Measurements from ENCODE around the gene UNC5CL.
"Not testable (repeated sequence)": the region's sequence is repeated elsewhere in the genome, so short reads cannot be mapped to it uniquely, and the experiment has no call there.

The UNC5CL gene

DNA sequence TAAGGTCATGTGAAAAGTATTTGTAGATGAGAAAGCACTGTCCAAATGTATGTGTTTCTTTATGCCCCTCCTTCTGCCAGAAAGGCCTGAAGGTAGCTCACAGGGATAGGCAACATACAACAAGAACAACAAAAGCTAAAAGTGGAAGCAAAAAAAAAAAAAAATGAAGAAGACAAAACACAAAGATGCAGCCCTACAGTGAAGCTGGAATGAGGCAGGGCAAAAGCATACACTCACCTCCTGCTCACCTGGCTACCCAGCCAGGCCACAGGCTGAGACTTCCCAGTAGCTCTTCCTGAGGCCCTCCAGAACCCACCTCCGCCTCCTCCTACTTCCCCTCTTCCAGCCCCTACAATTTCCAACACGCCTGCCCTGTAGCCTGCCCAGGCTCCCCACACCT is 2.4 kb downstream of the UNC5CL start:
- no peak for DNase-seq

DNA sequence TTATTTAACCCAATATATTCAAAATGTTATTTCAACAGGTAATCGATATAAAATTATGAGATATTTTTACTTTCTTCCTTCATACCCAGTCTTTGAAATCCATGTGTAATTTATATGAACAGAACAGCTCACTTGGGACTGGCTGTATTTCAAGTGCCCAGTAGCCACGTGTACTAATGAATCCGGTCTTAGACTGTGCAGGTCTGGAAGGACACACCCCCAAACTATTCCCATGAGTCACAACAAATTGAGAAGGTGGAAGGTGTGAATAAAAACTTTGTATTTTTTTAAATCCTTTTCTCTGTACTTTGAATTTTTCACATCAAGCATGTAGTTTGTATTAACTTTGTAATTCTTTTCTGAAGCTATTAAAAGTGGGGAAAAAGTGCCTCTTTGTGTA is 2.8 kb downstream of the UNC5CL start:
- DNase-seq: no peak

DNA sequence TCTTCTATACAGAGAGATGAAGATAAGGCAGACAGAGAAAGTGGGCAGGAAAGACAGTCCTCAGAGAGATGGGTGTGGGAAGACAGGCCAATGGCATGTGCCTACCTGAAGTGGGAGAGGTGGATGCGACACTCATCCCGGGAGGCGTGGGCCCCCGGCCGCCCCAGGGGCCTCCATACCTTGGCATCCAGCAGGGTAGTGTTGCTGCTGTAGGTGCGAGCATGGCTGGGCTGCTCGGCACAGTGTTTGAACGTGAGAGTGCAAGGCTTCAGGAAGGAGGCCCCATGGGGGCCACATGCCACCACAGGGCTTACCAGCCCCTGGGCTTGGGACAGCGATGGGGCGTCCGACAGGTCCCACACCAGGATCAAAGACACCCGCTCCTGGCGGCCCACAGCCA is 5.2 kb downstream of the UNC5CL start:
- DNase-seq: no peak

DNA sequence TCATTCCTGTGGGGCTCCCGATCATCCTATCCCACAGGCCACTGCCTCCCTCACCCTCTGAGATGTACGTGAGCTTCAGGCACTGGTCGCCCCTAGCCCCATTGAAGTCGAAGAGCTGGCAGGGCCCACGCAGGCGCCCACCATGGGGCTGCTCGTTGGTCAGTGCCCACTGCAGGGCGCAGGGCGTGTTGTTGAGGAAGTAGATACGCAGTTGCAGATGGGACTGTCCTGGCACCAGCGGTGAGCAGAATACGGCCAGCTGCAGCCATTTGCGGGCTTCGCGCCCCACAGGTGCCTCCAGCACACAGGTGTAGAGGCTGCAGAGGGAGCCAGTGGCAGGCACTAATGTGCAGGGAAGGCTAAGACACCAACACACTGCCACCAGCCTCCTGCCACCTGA is 6.2 kb downstream of the UNC5CL start:
- no peak for DNase-seq

DNA sequence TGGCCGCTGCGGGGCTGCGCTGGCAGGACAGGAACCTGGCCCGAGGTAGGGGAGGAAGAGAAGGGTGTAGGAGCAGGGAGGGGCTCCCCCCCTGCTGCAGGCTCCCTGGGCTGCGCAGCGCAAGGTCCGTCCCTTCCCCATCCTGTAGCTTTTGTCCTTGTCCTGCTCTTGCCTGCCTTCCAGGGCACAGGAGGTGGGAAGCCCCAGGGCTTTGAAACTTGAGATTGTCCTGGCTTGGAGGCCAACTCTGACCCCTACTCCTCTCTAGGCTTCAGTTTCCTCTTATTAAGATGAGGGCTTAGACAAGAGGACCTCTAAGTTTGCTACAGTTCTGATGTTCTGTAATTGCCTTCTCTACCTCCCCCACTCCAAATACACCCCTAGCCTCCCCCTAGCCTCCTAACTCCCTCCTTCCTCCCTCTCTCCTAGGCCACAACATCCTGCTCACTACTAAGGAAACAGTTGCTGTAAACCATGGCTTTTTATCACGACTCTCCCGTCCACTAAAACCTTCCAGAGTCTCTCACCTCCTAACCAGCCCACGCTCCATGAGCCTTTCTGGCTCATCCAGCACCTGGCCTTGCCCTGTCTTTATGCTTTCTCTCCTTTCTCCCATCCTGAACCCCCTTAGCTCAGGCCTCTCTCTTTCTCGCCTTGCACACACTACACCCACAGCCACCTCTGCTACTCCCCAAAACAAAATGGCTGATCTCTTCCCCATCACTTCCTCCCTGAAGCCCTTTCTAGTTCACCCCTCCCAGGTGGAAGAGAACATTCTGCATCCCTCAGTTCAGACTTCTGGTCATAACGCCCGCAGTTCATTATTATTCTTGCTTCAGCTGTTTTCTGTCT is 10.2 kb downstream of the UNC5CL start:
- DNase-seq: no peak

DNA sequence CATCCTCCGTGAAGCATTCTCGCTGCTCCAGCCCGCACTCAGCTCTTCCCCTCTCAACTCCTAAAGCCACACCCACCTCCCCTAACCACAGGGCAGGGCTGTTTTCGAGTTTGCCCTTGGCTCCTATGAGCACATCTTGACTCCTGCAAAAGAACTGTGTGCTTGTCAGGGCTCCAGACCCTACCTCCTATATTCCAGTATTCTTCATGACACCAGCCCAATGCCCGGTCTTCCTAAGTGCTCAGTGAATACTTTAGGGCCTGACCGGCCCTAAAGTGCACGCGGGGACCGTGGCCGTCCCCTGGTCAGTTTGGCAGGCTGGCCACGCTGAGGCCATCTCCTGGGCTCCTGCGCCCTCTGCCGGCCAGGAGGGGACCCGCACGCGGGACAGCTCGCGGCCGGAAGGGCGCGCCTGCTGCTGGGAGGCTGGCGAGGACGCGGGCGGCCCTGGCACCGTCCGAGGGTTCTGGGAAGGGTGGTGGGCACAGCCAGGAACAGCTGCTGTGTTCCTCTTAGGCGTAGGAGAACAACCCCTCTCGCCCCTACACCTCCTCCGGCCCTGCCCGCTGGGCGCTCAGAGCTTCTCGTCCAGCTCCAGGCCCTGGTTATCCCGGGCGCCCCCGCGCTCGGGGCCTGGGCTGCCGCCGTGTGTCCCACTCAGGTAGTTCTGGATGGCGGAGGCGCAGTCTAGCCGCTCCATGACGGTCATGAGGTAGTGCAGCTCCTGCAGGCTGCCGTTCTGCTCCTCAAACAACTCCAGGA is 11.0 kb downstream of the UNC5CL start:
- peak; percentile 66 for DNase-seq

DNA sequence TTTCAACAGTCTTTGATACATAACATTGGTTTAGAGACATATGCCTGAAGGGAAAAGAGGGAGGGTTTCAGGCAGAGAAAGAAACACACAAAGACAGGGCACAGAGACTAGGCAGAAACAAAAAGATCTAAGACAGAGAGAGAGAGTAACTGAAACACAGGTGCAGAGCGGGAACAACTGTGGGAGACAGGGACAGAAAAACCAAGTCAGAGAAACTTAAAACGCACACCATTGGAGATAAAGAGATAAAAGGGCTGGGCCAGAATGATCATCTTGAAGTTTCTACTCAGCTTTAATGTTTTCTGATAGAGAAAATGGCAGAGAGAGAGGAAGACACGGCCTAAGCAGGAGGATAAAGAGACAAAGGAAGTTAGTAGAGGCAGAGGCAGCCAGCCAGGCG is 11.8 kb downstream of the UNC5CL start:
- no peak for DNase-seq

DNA sequence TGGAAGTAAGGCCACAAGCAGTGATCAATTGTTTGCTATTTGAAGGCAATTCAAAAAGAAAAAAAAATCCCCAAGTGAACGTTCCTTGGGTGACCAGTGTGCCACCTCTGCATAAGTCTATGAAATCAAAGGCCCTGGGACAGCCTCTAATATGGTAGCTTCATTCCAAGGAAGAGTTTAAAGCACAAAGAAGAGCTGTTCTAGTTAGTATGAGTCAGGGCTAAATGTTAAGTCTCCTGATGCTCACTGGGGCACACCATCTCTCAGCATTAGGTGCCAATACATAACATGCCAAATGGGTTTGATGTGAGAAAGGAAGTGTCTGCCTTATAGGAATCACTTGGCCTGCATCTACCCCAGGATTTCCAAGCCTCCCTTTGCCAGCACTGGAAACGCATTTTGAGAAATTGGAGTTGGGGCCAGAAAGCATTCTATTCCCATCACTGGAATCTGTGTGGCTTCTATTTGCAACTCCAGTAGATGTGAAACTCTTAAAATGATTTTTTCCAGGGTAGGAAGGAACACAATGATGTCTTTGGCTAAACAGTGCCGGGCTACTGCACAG is 13.0 kb downstream of the UNC5CL start:
- DNase-seq: no peak

DNA sequence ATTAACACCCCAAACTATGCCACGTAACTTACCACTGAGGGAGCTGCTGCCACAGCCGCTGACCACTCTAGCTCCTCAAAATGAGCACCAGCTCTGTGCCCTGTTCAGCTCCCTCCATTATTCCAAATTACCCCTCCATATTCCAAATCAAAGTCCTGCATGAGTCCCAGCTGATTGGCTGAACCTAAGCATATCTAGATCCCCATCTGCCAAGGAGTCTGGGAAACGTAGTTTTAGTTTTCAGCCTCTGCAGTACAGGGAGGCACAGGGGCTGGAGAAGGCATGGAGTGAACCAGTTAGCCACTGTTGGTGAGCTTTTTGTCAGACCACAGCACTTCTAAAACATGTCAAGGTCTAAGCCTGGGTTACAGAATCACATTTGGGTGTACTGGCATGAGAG is 15.9 kb downstream of the UNC5CL start:
- no peak for DNase-seq

DNA sequence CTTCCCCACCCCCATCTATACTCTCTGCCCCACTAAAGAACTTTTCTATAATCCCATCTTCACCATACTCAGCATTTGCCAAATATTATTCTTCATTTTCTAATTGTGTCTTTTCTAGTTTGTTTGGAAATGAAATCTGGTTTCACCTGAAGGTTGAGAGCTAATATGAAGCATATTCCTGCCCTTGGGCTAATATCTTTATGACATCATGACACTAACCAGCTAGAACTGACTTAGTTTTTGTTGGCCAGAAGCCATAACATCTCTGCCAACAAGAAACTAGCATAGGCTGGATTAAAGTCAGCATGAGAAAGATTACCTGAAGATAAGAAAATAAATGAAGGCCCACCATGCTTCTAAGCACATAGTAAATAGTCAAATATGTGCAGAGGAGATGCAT is 16.7 kb downstream of the UNC5CL start:
- no peak for DNase-seq

DNA sequence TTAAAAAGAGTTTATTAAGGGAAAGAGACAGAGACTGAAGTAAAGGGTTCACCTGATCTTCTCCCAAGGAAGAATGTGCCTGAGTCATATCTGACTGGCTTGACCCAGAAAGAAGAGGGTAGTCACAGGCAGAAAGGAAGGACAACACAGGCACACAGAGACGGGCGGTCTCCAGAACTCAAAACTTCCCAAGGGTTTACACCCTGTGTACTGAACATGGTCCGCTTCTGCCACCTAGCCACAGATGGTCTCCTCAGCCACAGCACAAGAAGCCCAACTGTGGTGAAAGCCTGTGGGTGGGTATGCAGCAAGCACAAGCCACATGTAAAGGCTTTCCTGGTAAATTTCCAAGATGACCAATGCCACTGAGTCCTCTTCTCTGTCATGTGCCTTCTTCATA is 17.2 kb downstream of the UNC5CL start:
- DNase-seq: no peak

DNA sequence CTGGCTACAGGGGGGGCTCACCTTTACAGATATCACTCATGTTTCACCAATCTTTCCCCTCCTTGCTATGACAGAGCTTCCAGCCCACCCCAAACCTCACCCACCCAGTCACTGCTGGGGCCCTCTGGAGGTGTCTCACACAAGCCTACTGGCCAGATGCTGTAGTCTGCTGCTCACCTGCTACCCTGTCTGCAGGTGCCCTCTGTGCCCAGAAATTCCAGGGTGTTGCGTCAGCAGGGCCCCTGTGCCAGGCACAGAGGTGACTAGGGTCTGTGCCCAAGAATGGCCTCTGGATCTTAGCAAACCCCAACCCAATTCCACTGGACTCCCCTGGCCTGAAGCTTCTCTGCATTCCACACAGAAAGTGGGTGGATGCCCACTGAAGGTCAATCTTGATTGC is 21.4 kb downstream of the UNC5CL start:
- no peak for DNase-seq

DNA sequence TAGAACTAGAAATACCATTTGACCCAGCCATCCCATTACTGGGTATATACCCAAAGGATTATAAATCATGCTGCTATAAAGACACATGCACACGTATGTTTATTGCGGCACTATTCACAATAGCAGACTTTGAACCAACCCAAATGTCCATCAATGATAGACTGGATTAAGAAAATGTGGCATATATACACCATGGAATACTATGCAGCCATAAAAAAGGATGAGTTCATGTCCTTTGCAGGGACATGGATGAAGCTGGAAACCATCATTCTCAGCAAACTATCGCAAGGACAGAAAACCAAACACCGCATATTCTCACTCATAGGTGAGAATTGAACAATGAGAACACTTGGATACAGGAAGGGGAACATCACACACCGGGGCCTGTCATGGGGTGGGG is 23.2 kb downstream of the UNC5CL start:
- not testable (repeated sequence) for DNase-seq

DNA sequence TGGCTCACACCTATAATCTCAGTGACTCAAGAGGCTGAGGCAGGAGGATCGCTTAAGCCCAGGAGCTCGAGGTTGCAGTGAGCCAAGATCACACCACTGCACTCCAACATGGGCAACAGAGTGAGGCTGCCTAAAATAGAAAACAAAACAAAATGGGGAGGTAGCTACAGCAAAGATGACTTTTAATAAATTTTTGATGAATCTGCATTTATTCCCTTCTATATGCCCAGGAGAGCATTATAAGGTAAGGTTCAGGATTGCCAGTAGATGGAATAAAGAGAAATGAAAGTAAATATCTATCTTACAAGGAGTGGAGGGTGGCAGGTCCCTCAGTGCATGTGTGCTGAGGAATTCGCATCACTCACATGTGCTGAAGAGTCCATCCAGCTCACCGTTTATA is 24.2 kb downstream of the UNC5CL start:
- no peak for DNase-seq

DNA sequence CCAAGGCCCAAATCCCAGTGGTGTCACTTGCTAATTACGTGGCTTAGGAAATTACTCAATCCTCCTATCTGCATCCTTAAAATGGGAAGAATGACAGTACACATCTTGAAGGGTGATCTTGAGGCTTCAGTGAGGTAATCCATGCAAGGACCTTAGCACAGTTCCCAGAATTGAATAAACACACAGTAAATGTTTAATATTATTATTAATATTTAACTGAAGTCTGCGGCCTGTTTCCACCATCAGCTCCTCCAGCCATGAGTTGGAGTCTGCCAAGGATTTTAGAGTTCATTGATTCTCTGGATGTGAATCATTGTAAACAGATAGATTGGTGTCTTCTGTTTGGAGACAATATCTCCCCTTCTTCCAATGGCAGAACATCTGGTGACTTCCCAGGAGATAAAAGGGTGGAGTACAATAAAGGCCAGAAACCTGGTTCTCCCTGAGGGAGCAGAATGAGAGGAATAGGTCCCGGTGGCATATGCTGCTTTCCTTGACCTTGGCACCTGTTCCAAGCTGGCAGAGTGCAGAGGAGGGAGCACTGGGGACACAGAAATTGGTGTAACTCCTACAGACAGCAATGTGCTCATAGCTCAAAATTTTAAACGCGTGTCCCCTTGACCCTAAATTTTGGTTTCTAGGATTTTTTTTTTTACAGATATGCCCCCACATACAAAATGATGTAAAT is 25.4 kb downstream of the UNC5CL start:
- no peak for DNase-seq

DNA sequence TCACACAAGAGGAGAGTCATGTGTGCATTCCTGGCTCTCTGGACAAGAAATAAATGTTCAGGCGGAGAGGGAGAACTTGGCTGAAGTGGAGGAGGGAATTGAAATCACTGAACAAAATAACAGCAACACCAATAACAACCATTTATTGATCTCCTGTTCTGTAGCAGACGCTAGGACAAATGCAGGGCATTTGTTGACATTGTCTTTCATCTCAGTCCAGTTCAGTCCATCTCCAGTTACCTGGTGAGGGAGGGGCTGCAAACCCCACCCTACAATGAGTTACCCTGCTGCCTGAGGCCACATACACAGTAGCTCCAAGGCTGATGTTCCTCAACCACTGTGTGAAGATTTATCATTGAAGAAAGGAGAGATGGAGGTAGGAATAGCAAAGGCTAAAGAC is 27.3 kb downstream of the UNC5CL start:
- DNase-seq: no peak

DNA sequence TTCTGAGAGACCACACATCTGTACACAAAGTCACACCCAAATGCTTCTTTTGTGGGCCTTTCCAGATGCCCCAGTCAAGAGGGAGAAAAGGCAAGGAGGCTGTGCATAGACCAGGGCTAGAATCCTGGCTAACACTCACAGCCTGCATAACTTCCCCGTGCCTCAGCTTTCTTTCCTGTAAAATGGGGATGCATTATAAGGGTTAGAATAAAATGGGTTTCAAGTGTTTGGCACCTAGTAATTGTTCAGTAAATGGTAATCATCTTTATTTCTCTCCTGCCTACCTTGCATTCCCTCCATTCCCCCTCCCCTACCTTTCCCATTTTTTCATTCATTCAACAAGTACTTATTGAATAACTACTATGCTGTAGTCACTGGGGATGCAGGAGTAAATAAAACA is 29.4 kb downstream of the UNC5CL start:
- no peak for DNase-seq

DNA sequence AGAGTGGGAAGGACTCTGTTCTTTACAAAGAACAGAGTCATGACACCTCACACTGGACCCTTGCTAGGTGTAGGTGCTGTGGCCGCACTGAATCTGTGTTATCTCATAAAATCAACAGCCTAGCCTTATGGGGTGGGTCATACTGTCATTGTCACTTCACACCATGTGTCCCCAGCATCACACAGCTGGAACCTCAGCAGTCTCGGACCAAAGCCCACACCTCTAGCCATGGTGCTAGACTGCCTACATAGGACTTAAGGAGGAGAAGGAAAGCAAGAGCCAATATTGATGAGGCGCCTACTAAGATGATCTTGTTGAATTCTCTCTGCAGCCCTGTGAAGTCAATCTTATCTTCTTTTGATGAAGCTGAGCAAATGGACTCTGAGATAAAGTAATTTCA is 31.0 kb downstream of the UNC5CL start:
- no peak for DNase-seq

DNA sequence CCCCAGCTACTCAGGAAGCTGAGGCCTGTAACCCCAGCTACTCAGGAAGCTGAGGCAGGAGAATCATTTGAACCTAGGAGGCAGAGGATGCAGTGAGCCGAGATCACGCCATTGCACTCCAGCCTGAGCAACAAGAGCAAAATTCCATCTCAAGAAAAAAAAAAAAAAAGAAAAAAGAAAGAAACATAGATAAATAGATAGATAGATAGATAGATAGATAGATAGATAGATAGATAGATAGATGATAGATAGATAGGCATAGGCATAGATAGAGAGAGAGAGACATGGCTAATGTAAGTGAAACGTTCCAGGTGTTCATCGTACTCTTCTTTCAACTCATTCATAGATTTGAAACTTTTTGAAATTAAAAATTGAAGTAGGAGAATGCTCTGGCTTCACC is 32.0 kb downstream of the UNC5CL start:
- DNase-seq: not testable (repeated sequence)

DNA sequence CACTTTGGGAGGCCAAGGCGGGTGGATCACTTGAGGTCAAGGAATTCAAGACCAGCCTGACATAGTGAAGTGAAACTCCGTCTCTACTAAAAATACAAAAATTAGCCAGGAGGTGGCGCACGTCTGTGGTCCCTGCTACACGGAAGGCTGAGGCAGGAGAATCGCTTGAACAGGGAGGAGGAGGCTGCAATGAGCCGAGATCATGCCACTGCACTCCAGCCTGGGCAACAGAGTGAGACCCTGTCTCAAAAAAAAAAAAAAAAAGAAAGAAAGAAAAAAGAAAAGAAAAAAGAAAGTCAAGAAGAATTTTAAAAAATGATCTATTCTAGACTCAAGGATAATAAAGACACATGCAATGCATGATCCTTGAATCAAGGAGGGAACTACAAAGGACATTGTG is 32.8 kb downstream of the UNC5CL start:
- DNase-seq: peak; percentile 33

DNA sequence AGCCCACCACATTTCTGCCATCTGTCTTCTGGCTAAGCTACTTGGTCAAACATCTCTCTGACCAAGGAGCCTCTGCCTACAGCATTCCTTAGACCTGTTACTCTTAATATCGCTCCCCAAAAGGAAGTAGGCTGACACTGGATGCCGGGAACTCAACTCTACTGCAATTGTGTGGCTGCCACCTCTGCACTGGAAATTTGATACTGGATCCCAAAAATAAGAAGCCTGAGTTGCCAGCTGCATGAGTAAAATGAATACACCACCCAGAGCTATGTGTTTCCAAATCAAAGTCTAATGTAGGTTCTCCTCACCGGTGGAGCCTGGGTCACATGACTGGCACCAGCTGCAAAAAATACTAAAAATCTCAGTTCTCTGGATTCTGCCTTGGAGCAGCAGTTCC is 36.9 kb downstream of the UNC5CL start:
- DNase-seq: no peak

DNA sequence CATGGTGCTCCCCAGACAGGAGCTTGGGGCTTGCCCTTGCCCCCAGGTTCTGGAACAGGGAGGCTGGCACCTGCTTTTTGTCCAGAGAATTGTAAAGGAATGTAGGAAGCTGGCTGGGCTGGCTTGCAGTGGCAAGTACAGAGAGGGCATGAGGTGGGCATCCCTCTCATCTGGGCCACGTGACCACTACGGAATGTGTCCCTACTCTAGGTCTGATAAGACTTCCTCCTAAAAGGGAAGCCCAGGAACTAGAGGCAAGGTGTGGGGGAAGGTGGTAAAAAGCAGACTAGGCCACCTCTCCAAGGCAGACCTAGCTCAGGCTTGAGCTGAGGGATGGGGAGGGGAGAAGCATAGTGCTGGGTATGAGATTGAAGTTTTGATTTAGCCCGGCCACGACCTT is 38.8 kb downstream of the UNC5CL start:
- no peak for DNase-seq

DNA sequence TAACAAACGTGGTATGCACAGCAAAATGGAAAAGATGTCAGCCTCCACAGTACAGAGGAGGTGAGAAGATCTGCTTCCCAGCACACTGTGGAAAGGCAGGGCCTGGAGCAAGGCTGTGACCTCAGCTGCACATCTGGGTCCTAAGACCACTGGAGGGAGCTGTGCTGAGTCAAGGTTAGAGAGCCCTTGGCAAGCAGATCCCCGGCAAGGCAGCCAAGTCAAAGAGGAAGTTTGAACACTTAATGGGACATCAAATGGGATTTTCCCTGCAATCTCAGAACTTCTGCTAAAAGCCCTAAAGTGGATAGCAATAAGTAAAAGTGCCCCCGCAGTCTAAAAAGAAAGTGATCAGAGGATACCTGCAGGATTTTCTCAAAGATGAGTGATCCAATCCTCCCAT is 39.5 kb downstream of the UNC5CL start:
- no peak for DNase-seq

DNA sequence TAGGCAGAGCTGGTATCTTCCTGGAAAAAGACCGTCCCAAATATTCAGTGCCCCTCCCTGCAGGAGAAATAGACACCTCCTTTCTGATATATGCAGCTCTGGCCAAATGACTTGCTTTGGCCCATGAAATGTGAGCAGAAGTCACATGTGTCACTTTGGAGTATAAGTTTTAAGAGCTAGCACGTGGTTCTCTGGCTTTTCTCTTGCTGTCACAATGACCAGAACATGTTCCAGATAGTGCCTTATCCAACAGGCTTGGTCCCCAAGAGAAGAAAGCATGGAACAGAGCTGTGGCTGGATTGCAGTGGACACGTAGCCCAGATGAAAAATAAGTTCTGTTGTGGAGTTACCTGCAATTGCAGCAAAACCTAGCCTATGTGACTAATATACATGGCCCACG is 40.4 kb downstream of the UNC5CL start:
- no peak for DNase-seq
